ENCODE results near the gene NUP210. TPM values are rescaled to one million over a fixed set of nuclear protein-coding genes. Genes with fewer than 3 reads are reported as not detected.

NUP210 gene
- total and polyA plus RNA-seq, 2 experiments from 2014 or later: 13.8 to 73.9 TPM

GRCh38 chr3:13406190-13406589, 13.9 kb downstream of the NUP210 start:
- Mint-ChIP-seq H3K4me1 (peaks cover 17% of the 10 kb centered on the region), H3K27me3 (ENCODE audit: insufficient read depth, low read depth, poor library complexity) (peaks cover 10% of the 10 kb centered on the region), H3K36me3 (ENCODE audit: low read depth) (peaks cover 14% of the 10 kb centered on the region; the same call in 2 of the 3 replicates), H3K27ac (no peak overlapping the region), H3K9me3 (peaks cover 3% of the 10 kb centered on the region; the same call in 2 of the 3 replicates), H3K4me3 (no peak overlapping the region)
- Histone ChIP-seq H3K4me1 (ENCODE audit: insufficient read depth) (0 out of 2 replicates have a peak, but pooled peaks cover 5% of the 10 kb centered on the region), H3K9me2 (ENCODE audit: insufficient read depth) (no peaks in the 10 kb centered on the region), H3K4me3 (no peak overlapping the region), H2AFZ (no peak overlapping the region), H3K79me2 (replicated peaks; ENCODE audit: insufficient read depth) (peaks cover 49% of the 10 kb centered on the region), H3K27me3 (ENCODE audit: insufficient read depth) (no peaks in the 10 kb centered on the region), H3K36me3 (ENCODE audit: insufficient read depth) (no peaks in the 10 kb centered on the region; the same call in 1 of the 2 replicates), H3F3A (replicated peaks; ENCODE audit: low read depth) (no peaks in the 10 kb centered on the region), H3K27ac (ENCODE audit: low read depth) (no peak overlapping the region), H3K4me2 (no peak overlapping the region), H4K20me1 (replicated peaks; ENCODE audit: insufficient read depth) (peaks cover 3% of the 10 kb centered on the region)
- ATAC-seq: no peak; the same call in 2 of the 3 replicates
- TF ChIP-seq CTCF (conservative IDR thresholded peaks at IDR 0.05; ENCODE audit: low read depth in 2 of 2) (no peak), EZH2 (IDR thresholded peaks at IDR 0.05; ENCODE audit: low read depth, unreplicated experiment) (no peak), NANOG (IDR thresholded peaks at IDR 0.05; ENCODE audit: borderline replicate concordance) (no peak), POLR2AphosphoS5 (IDR thresholded peaks at IDR 0.05; ENCODE audit: low read depth) (no peak), ZNF114 (CRISPR knock-in tag; IDR thresholded peaks at IDR 0.05) (no peak), JUNB (IDR thresholded peaks at IDR 0.05; ENCODE audit: unreplicated experiment) (no peak), ETS1 (IDR thresholded peaks at IDR 0.05) (no peak), STAT1 (IDR thresholded peaks at IDR 0.05; ENCODE audit: unreplicated experiment) (no peak), REST (IDR thresholded peaks at IDR 0.05; ENCODE audit: unreplicated experiment) (no peak), ZNF331 (CRISPR knock-in tag; IDR thresholded peaks at IDR 0.05; ENCODE audit: low read depth) (no peak), CREB1 (CRISPR knock-in tag; IDR thresholded peaks at IDR 0.05; ENCODE audit: low read depth) (no peak), EZH2phosphoT487 (IDR thresholded peaks at IDR 0.05; ENCODE audit: unreplicated experiment) (no peak), ZNF462 (CRISPR knock-in tag; IDR thresholded peaks at IDR 0.05) (no peak)
- DNase-seq (ENCODE audit: low spot score): no peak

All from GM23338 (cell line).